HEK293T (cell line): ENCODE data around the gene NFASC.

Experiments
- CTCF ChIA-PET: fragments of 350-600 bp; formaldehyde crosslinking; extraction: SDS; loops from one replicate; lab custom pipeline; 2021; ENCODE audit warnings: antibody characterized with exemption, inconsistent platforms; lab: Yijun Ruan, JAX
- POLR2A ChIA-PET: fragments of 350-600 bp; formaldehyde crosslinking; extraction: SDS; loops from one replicate; lab custom pipeline; 2020; ENCODE audit warnings: antibody characterized with exemption, inconsistent platforms; lab: Yijun Ruan, JAX
- DNase-seq: peaks from one replicate; pipeline ENCODE4 v3.0.0; 2012; ENCODE audit warnings: mixed read lengths; ENCODE audit errors: extremely low spot score
- ARNT ChIP-seq: fragments of 450-650 bp; IDR thresholded peaks from 2 replicates; pipeline ENCODE4 v1.6.1; 2017; ENCODE audit warnings: mild to moderate bottlenecking
- BHLHE40 ChIP-seq: fragments of 450-650 bp; IDR thresholded peaks from 2 replicates; pipeline ENCODE4 v1.6.1; 2016; ENCODE audit warnings: mild to moderate bottlenecking, moderate library complexity, borderline replicate concordance
- CTBP1 ChIP-seq: fragments of 450-650 bp; IDR thresholded peaks from 2 replicates; pipeline ENCODE4 v1.6.1; 2016; ENCODE audit warnings: borderline replicate concordance
- ELF4 ChIP-seq: fragments of 450-650 bp; IDR thresholded peaks from 2 replicates; pipeline ENCODE4 v1.6.1; 2017; ENCODE audit warnings: antibody characterized with exemption
- FOXA1 ChIP-seq: fragments of 450-650 bp; IDR thresholded peaks from 2 replicates; pipeline ENCODE4 v1.6.1; 2016; ENCODE audit warnings: mild to moderate bottlenecking
- FOXK2 ChIP-seq: fragments of 450-650 bp; IDR thresholded peaks from 2 replicates; pipeline ENCODE4 v1.6.1; 2016; ENCODE audit warnings: mild to moderate bottlenecking
- FOXM1 ChIP-seq: fragments of 450-650 bp; IDR thresholded peaks from 2 replicates; pipeline ENCODE4 v1.6.1; 2017; ENCODE audit warnings: mild to moderate bottlenecking, borderline replicate concordance
- HDGF ChIP-seq: fragments of 450-650 bp; IDR thresholded peaks from 2 replicates; pipeline ENCODE4 v1.6.1; 2017; ENCODE audit warnings: antibody characterized with exemption, borderline replicate concordance
- L3MBTL2 ChIP-seq: fragments of 450-650 bp; conservative IDR thresholded peaks from 2 replicates; pipeline ENCODE4 v1.6.1; 2016; ENCODE audit warnings: mild to moderate bottlenecking
- LEF1 ChIP-seq: fragments of 450-650 bp; IDR thresholded peaks from 2 replicates; pipeline ENCODE4 v1.6.1; 2017; ENCODE audit warnings: mild to moderate bottlenecking, borderline replicate concordance
- NFRKB ChIP-seq: fragments of 450-650 bp; IDR thresholded peaks from 2 replicates; pipeline ENCODE4 v1.6.1; 2016; ENCODE audit warnings: mild to moderate bottlenecking, moderate library complexity
- SP1 ChIP-seq: fragments of 450-650 bp; IDR thresholded peaks from 2 replicates; pipeline ENCODE4 v1.6.1; 2017
- SUZ12 ChIP-seq: fragments of 450-650 bp; IDR thresholded peaks from 2 replicates; pipeline ENCODE4 v1.6.1; 2016; ENCODE audit warnings: mild to moderate bottlenecking
- TARDBP ChIP-seq: fragments of 450-650 bp; IDR thresholded peaks from 2 replicates; pipeline ENCODE4 v1.6.1; 2016
- ZNF384 ChIP-seq: fragments of 450-650 bp; IDR thresholded peaks from 2 replicates; pipeline ENCODE4 v1.6.1; 2016
- TF ChIP-seq, protein P1 (sequence below): fragments of 450-650 bp; IDR thresholded peaks from 2 replicates; pipeline ENCODE4 v1.6.1; 2016

Gene NFASC

DNA sequence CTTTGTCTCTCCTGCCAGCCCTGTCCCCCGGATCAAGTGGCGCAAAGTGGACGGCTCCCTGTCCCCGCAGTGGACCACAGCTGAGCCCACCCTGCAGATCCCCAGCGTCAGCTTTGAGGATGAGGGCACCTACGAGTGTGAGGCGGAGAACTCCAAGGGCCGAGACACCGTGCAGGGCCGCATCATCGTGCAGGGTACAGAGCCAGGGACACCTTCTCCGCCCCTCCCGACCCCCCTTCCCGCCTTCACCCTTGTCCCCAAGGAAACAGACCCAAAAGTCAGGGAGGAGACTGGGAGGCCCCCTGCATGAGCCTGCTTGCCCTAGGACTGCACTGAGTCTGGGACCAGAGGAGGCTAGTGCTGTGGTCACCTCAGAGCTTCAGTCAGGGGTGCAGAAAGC is 190.6 kb downstream of the NFASC start:
- ChIA-PET CTCF (interaction anchor here (0.7 to 3.6 kb wide), 35 partner anchors 9 to 1850 kb away, joined by 3 to 92 read pairs (median 4); partner anchors contain the start of gene CNTN2), POLR2A (interaction anchor here (1.2 to 2.9 kb wide), 2 partner anchors 59 to 73 kb away, joined by 3 to 12 read pairs; no protein-coding TSS in a partner anchor)
- TF ChIP-seq ELF4 = no peak
- TF ChIP-seq ARNT = no peak
- TF ChIP-seq HDGF = no peak
- TF ChIP-seq FOXA1 = no peak
- DNase-seq = no peak

DNA sequence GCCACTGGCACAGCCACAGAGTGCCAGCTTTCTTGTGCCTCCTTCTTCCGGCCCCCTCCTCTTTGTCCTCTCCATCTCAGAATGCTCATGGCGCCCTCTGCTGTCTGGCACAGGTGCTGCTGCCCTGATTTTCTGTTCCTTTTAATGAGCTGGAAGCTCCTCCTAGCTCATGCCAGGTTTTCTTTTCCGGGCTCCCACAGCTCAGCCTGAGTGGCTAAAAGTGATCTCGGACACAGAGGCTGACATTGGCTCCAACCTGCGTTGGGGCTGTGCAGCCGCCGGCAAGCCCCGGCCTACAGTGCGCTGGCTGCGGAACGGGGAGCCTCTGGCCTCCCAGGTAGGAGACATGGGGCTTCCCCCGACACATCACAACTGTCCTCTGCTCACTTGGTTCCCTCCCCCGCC is 191.0 kb downstream of the NFASC start:
- ChIA-PET POLR2A (interaction anchor here (1.2 to 2.9 kb wide), 2 partner anchors 60 to 73 kb away, joined by 3 to 12 read pairs; no protein-coding TSS in a partner anchor), CTCF (interaction anchor here (0.6 to 3.6 kb wide), 37 partner anchors 8 to 243 kb away, joined by 3 to 92 read pairs (median 4); partner anchors contain the start of gene CNTN2)
- TF ChIP-seq LEF1 (no peak), L3MBTL2 (no peak), ARNT (no peak), CTBP1 (no peak), FOXM1 (no peak), BHLHE40 (no peak), TARDBP (no peak), FOXK2 (no peak), SP1 (no peak), ZNF384 (no peak), ELF4 (no peak), NFRKB (no peak), FOXA1 (no peak), HDGF (no peak), SUZ12 (no peak)
- TF ChIP-seq, protein P1, sequence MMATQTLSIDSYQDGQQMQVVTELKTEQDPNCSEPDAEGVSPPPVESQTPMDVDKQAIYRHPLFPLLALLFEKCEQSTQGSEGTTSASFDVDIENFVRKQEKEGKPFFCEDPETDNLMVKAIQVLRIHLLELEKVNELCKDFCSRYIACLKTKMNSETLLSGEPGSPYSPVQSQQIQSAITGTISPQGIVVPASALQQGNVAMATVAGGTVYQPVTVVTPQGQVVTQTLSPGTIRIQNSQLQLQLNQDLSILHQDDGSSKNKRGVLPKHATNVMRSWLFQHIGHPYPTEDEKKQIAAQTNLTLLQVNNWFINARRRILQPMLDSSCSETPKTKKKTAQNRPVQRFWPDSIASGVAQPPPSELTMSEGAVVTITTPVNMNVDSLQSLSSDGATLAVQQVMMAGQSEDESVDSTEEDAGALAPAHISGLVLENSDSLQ = no peak
- peak; percentile 87 for DNase-seq

DNA sequence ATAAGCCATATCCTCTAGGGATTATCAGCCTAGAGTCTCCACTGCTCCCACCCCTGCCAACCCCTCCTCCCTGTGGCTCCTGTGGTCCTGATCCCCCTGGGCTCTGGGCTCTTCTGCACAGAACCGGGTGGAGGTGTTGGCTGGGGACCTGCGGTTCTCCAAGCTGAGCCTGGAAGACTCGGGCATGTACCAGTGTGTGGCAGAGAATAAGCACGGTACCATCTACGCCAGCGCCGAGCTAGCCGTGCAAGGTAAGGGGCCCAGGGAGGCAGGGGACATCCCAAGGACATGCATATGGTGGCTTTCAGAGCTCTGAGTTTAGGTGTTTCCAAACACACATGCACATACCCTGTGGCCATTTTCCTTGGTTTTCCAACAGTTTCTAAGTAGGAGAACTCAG is 191.7 kb downstream of the NFASC start:
- TF ChIP-seq, protein P1 = no peak
- TF ChIP-seq L3MBTL2 = no peak
- TF ChIP-seq FOXK2 = no peak
- no peak for TF ChIP-seq FOXA1
- TF ChIP-seq BHLHE40 = no peak
- no peak for TF ChIP-seq HDGF
- TF ChIP-seq SUZ12 = no peak
- no peak for TF ChIP-seq SP1
- TF ChIP-seq LEF1 = no peak
- POLR2A ChIA-PET = interaction anchor here (2.9 kb wide), 1 partner anchor 74 kb away, joined by 12 read pairs; no protein-coding TSS in a partner anchor
- no peak for DNase-seq
- CTCF ChIA-PET = interaction anchor here (0.6 to 3.6 kb wide), 11 partner anchors 12 to 311 kb away, joined by 3 to 92 read pairs (median 6); no protein-coding TSS in a partner anchor

DNA sequence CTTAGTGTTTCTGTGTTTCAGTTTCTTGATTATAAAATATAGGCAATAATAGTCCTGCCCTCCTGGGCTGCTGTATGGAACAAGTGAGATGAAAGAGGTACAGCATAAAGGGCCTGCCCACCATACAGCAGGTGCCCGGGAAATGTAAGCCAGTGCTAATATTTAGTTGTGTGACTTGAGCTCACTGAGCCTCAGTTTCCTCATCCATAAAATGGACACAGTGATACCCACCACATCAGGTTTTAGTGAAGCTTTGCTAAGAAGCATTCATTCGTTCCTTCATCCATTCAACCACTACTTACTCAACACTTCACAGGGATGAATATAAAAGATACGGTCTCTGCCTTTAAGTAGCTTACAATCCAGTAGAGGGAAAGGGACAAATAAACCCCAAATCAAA is 192.2 kb downstream of the NFASC start:
- CTCF ChIA-PET = interaction anchor here (0.5 to 3.6 kb wide), 8 partner anchors 13 to 312 kb away, joined by 3 to 92 read pairs (median 6); no protein-coding TSS in a partner anchor
- DNase-seq = no peak
- TF ChIP-seq FOXM1 (no peak), SUZ12 (no peak), NFRKB (no peak), ELF4 (no peak), ZNF384 (no peak), HDGF (no peak), BHLHE40 (no peak)
- TF ChIP-seq, protein P1 = no peak
- POLR2A ChIA-PET = interaction anchor here (2.9 kb wide), 1 partner anchor 74 kb away, joined by 12 read pairs; no protein-coding TSS in a partner anchor

DNA sequence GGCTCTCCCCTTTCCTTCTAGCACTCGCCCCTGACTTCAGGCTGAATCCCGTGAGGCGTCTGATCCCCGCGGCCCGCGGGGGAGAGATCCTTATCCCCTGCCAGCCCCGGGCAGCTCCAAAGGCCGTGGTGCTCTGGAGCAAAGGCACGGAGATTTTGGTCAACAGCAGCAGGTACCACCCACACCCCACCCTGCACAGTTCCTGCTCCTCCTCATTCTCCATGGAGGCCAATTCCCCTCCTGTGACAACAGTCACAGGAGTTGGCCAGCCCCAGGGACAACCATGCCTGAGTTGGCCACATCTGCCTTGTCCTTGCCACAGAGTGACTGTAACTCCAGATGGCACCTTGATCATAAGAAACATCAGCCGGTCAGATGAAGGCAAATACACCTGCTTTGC is 193.6 kb downstream of the NFASC start:
- TF ChIP-seq ARNT = no peak
- no peak for TF ChIP-seq SP1
- no peak for TF ChIP-seq NFRKB
- DNase-seq = no peak
- ChIA-PET POLR2A (no interaction called here), CTCF (no interaction called here)

DNA sequence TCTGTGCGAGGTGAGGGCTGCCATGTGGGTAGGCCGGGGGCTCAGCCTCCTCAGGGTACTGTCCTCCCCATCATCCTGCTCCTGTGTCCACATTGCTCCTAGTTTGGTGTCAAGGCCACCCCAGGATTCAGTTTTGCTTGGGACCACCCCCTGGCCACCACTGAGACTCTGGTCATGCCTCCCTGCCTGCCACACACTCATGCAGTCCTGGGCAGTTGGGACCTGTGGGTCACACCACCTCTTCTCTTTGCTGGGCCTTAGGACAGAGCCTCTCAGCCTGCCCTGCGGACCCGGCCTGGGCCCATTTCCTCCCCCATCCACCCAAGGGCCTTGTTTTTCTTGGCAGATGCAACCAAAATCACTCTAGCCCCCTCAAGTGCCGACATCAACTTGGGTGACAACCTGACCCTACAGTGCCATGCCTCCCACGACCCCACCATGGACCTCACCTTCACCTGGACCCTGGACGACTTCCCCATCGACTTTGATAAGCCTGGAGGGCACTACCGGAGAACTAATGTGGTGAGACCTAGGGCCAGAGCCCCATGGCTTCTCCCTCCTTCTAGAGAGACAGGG is 194.2 kb downstream of the NFASC start:
- ChIA-PET POLR2A (no interaction called here), CTCF (no interaction called here)
- TF ChIP-seq SP1 (no peak), BHLHE40 (no peak), ELF4 (no peak), CTBP1 (no peak)
- no peak for DNase-seq

DNA sequence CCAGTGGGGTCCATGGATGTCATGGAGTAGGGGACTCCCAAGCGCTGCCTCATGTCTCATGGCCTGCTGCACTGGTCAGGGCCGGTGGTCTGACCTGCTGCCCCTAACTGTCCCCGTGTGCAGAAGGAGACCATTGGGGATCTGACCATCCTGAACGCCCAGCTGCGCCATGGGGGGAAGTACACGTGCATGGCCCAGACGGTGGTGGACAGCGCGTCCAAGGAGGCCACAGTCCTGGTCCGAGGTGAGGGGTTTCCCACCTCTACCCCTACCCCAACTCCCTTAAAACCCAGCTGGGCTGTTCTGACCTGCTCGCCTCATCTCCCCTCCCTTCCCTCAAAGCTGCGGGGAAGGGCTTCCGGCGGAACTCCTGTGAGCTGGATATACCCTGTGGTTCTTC is 195.0 kb downstream of the NFASC start:
- ChIA-PET POLR2A (no interaction called here), CTCF (no interaction called here)
- TF ChIP-seq TARDBP (no peak), L3MBTL2 (no peak), SP1 (no peak), BHLHE40 (no peak), CTBP1 (no peak), FOXK2 (no peak), ARNT (no peak), HDGF (no peak), SUZ12 (no peak), ELF4 (no peak), NFRKB (no peak), ZNF384 (no peak), LEF1 (no peak), FOXM1 (no peak)
- TF ChIP-seq, protein P1 = no peak
- DNase-seq = no peak
